Osteocyte (in vitro differentiated cells): Measurements from ENCODE around the gene TRERF1. TPM values are rescaled to one million over a fixed set of nuclear protein-coding genes. Genes with fewer than 3 reads are reported as not detected.

ENCODE experiments used
- DNase-seq: peaks from one replicate; pipeline ENCODE4 v3.0.0; 2021; ENCODE audit warnings: mixed read lengths; ENCODE audit not compliant: unreplicated experiment; ENCODE audit errors: extremely low spot score
- H3K27ac Mint-ChIP-seq: one replicate; pipeline ENCODE4 v1.8.0; 2021; ENCODE audit warnings: mild to moderate bottlenecking, mixed read lengths; ENCODE audit not compliant: unreplicated experiment
- H3K27me3 Mint-ChIP-seq: one replicate; pipeline ENCODE4 v1.8.0; 2021; ENCODE audit warnings: mixed read lengths; ENCODE audit not compliant: unreplicated experiment
- H3K36me3 Mint-ChIP-seq: one replicate; pipeline ENCODE4 v1.8.0; 2021; ENCODE audit warnings: mixed read lengths; ENCODE audit not compliant: unreplicated experiment
- H3K4me1 Mint-ChIP-seq: one replicate; pipeline ENCODE4 v1.8.0; 2021; ENCODE audit warnings: mixed read lengths; ENCODE audit not compliant: unreplicated experiment
- H3K4me3 Mint-ChIP-seq: one replicate; pipeline ENCODE4 v1.8.0; 2021; ENCODE audit warnings: mild to moderate bottlenecking, moderate library complexity, mixed read lengths; ENCODE audit not compliant: unreplicated experiment
- H3K9me3 Mint-ChIP-seq: one replicate; pipeline ENCODE4 v1.8.0; 2021; ENCODE audit warnings: mixed read lengths; ENCODE audit not compliant: unreplicated experiment
- CTCF ChIP-seq: fragments of 200-600 bp; sonication (generic); IDR thresholded peaks from 2 replicates; pipeline ENCODE4 v1.5.0; 2021; ENCODE audit warnings: antibody characterized with exemption, mild to moderate bottlenecking, moderate library complexity
- total RNA-seq: library from RNA; stranded (reverse); gene quantifications from 2 replicates; pipeline ENCODE4 v1.2.1, GENCODE V29; 2021

TRERF1 gene
- total RNA-seq, 1 donor from 2014 or later: 6.4 TPM

GRCh38 chr6:42394881-42395620, 56.7 kb downstream of the TRERF1 start:
- Mint-ChIP-seq H3K4me3 (no peak overlapping the region), H3K9me3 (peaks cover 5% of the 10 kb centered on the region), H3K27ac (no peak overlapping the region), H3K4me1 (peaks cover 2% of the 10 kb centered on the region), H3K36me3 (no peaks in the 10 kb centered on the region), H3K27me3 (no peaks in the 10 kb centered on the region)
- TF ChIP-seq CTCF: no peak
- no peak for DNase-seq

- no peak overlapping the region for H3K27ac Mint-ChIP-seq
- peaks cover 5% of the 10 kb centered on the region for H3K9me3 Mint-ChIP-seq
- peaks cover 2% of the 10 kb centered on the region for H3K4me1 Mint-ChIP-seq
- H3K36me3 Mint-ChIP-seq: no peaks in the 10 kb centered on the region
- no peak for TF ChIP-seq CTCF
- no peak for DNase-seq
- no peak overlapping the region for H3K4me3 Mint-ChIP-seq
- H3K27me3 Mint-ChIP-seq: no peaks in the 10 kb centered on the region
Observed at GRCh38 chr6:42394151-42394550, 57.6 kb downstream of the TRERF1 start.

DNA sequence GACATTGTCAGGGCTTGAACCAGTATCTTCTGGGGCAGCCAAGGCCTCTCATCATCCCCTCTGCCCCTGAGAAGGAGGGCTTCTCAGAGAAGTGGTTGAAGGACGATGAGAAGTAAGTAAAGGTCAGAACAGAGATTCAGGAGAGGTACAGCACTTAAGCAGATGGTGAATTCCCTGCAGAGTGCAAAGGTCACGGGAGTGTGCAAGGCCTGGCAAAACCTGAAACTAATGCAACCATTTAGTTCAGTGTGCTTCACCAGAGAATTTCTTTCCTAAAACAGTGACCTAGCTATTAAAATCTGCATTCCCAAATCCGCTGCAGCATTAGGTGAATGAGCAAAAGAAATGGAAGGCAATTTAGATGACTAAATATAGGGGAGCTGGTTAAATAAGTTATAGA, 58.4 kb downstream of the TRERF1 start:
- Mint-ChIP-seq H3K27ac (no peak overlapping the region), H3K27me3 (no peaks in the 10 kb centered on the region), H3K4me3 (no peak overlapping the region), H3K36me3 (no peaks in the 10 kb centered on the region), H3K4me1 (peaks cover 2% of the 10 kb centered on the region), H3K9me3 (peaks cover 5% of the 10 kb centered on the region)
- no peak for TF ChIP-seq CTCF
- DNase-seq: no peak

DNA sequence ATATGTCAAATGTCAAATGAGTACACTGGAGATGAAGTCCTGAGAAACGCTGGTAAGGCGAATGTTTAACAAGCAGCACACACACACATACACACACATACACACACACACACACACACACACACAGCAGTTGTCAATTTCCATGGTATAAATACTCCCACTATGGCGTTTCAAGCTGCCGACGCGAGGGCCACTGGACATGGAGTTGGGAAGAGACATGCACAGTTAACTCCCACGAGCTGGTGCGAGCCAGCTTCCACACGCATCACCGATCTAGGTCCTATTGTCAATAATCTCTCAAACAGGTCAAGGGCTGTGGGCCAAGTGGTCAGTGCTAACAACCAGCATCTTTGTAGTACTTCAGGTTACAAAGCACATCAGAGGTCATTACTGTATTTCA, 58.9 kb downstream of the TRERF1 start:
- no peak overlapping the region for H3K27ac Mint-ChIP-seq
- no peak overlapping the region for H3K4me3 Mint-ChIP-seq
- H3K27me3 Mint-ChIP-seq: no peaks in the 10 kb centered on the region
- no peak for DNase-seq
- peaks cover 5% of the 10 kb centered on the region for H3K9me3 Mint-ChIP-seq
- no peak for TF ChIP-seq CTCF
- H3K36me3 Mint-ChIP-seq: no peaks in the 10 kb centered on the region
- peaks cover 2% of the 10 kb centered on the region for H3K4me1 Mint-ChIP-seq

- DNase-seq: no peak
- no peaks in the 10 kb centered on the region for H3K9me3 Mint-ChIP-seq
- H3K4me3 Mint-ChIP-seq: no peak overlapping the region
- no peaks in the 10 kb centered on the region for H3K27me3 Mint-ChIP-seq
- H3K36me3 Mint-ChIP-seq: no peaks in the 10 kb centered on the region
- TF ChIP-seq CTCF: no peak
- no peaks in the 10 kb centered on the region for H3K4me1 Mint-ChIP-seq
- H3K27ac Mint-ChIP-seq: no peak overlapping the region
Observed at GRCh38 chr6:42391441-42391840, 60.3 kb downstream of the TRERF1 start.
